ENCODE measurements around the gene LAMP2. TPM values are rescaled to one million over a fixed set of nuclear protein-coding genes. Genes with fewer than 3 reads are reported as not detected.
"Not testable (repeated sequence)": the region's sequence is repeated elsewhere in the genome, so short reads cannot be mapped to it uniquely, and the experiment has no call there.

The LAMP2 gene
- 73.4 TPM for total RNA-seq

DNA sequence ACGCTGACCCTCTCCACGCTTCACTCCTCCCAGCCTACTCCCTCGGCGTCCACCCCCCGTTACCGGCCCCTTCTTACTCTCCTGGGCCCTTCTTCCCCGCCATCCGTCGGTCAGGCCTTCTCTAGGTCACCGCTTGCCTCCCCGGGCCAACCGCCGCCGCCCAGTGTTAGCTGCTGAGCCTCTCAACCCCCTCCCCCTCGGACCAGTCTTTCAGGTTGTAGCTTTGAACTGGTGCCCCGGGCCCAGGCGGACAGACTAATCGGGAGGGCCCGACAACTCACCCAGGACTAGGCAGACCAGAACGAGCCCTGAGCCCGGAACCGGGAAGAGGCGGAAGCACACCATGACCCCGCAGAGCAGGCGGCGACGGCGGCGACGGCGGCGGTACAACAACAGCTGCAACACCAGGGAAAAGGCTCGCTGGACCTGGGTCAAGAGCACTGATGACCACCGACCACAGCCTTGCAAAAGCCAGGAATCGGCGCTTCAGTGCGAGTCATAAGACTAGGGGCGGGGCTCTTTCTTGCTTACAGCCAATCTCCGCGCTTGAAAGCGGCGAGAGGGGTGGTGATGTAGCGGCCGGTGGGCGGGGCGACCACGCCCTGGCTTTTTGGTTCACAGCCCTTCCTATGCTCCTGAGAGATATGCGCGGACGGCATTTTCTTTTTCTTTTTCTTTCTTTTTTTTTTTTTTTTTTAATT is at the start of gene LAMP2:
TSS of gene LAMP2 (minus strand) at position 472 of the 701 bp plus-strand sequence. CDS start at position 345, 127 bp downstream.
- peaks cover 35% of the 10 kb centered on the region for H3K4me1 ChIP-seq (ENCODE audit: insufficient read depth, low read length)
- no peaks in the 10 kb centered on the region for H3K27me3 ChIP-seq (ENCODE audit: insufficient read depth, low read length)
- no peaks in the 10 kb centered on the region for H3K9me3 ChIP-seq (ENCODE audit: low read depth, low read length)
- peak within 1 kb of the TSS; percentile 69 for H3K4me3 ChIP-seq (ENCODE audit: low read length)

DNA sequence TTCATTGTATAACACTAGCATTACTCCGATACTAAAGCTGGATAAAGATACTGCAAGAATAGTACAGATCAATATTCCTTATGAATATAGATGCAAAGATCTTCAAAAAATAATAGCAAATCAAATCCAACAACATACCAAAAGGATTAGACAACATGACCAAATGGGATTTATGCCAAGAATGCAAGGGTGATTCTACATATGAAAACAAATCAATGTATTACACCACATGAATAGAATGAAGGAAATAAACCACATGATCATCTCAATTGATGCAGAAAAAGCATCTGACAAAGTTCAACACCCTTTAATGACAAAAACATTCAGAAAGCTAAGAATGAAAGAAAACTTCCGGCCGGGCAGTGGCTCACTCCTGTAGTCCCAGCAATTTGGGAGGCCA is 48.8 kb upstream of the LAMP2 start:
- Histone ChIP-seq H3K4me1 (ENCODE audit: insufficient read depth, low read length) (no peaks in the 10 kb centered on the region), H3K9me3 (ENCODE audit: low read depth, low read length) (no peaks in the 10 kb centered on the region), H3K4me3 (ENCODE audit: low read length) (no peak overlapping the region)

DNA sequence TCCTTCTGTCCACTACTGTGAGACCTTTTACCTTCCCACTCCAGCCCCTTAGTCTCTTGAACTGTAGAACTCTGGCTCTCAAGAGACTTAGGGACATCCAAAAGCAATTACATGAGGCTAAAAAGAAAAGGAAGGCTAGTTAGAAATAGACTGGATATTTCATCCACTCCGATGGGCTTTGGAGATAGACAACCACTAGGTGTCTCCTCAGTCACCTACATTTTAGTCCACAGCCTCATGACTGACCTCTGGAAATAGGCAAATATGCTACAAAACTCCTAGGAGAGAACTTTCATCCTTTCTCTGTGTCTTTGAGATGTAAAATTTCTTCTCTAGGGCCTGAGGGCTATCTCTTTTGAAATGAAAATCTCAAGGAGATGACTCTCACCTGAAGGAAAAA is 45.1 kb upstream of the LAMP2 start:
- H3K9me3 ChIP-seq (ENCODE audit: low read depth, low read length): no peaks in the 10 kb centered on the region
- H3K4me3 ChIP-seq (ENCODE audit: low read length): no peak overlapping the region
- H3K4me1 ChIP-seq (ENCODE audit: insufficient read depth, low read length): no peaks in the 10 kb centered on the region
- H3K27me3 ChIP-seq (ENCODE audit: insufficient read depth, low read length): no peaks in the 10 kb centered on the region

More for the DNA sequence above, 48.8 kb upstream of the LAMP2 start:
- H3K27me3 ChIP-seq (ENCODE audit: insufficient read depth, low read length): no peaks in the 10 kb centered on the region

DNA sequence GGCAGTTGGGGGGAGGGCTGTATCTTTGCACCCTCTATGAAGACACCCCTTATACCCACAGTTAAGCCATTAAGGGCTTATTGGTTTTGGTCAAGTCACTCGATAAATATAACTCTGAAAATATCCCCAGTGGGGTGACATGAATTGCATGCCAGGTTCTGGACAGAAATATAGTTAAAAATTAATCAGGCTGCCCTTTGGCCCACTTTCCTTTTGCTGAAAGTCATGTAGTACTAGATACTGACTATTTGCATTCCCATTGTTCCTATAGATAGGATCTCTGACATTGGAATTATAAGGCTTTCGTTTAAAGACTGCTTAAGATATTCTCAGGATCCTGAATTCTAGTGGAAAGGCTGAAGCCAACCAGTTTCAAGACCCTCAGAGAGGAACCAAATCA is 43.5 kb upstream of the LAMP2 start:
- Histone ChIP-seq H3K27me3 (ENCODE audit: insufficient read depth, low read length) (no peaks in the 10 kb centered on the region), H3K4me1 (ENCODE audit: insufficient read depth, low read length) (no peaks in the 10 kb centered on the region), H3K9me3 (ENCODE audit: low read depth, low read length) (no peaks in the 10 kb centered on the region), H3K4me3 (ENCODE audit: low read length) (no peak overlapping the region)

GRCh38 chrX:120512222-120512621 is 43.1 kb upstream of the LAMP2 start:
- H3K4me3 ChIP-seq (ENCODE audit: low read length): no peak overlapping the region
- no peaks in the 10 kb centered on the region for H3K4me1 ChIP-seq (ENCODE audit: insufficient read depth, low read length)
- H3K27me3 ChIP-seq (ENCODE audit: insufficient read depth, low read length): no peaks in the 10 kb centered on the region

DNA sequence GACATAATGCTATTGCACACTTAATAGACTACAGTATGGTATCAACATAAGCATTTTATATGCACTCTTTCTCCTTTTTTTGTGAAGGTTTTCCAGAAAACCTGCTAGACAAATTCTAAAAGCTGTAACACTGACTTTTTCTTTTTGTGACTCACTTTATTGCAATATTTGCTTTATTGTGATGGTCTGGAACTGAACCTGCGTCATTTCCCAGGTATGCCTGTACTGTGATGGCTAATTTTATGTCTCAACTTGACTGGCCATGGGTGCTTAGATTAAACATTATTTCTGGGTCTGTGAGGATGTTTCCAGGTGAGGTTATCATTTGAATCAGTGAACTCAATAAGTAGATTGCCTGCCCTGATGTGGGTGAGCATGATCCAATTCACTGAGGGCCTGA is 35.5 kb upstream of the LAMP2 start:
- Histone ChIP-seq H3K4me1 (ENCODE audit: insufficient read depth, low read length) (no peaks in the 10 kb centered on the region), H3K4me3 (ENCODE audit: low read length) (no peak overlapping the region), H3K27me3 (ENCODE audit: insufficient read depth, low read length) (no peaks in the 10 kb centered on the region), H3K9me3 (ENCODE audit: low read depth, low read length) (no peaks in the 10 kb centered on the region)

More at GRCh38 chrX:120512222-120512621, 43.1 kb upstream of the LAMP2 start:
- H3K9me3 ChIP-seq (ENCODE audit: low read depth, low read length): no peaks in the 10 kb centered on the region

- Histone ChIP-seq H3K4me1 (ENCODE audit: insufficient read depth, low read length) (no peaks in the 10 kb centered on the region), H3K9me3 (ENCODE audit: low read depth, low read length) (no peaks in the 10 kb centered on the region), H3K4me3 (ENCODE audit: low read length) (no peak overlapping the region), H3K27me3 (ENCODE audit: insufficient read depth, low read length) (no peaks in the 10 kb centered on the region)
Observed at GRCh38 chrX:120499301-120500072, 30.4 kb upstream of the LAMP2 start.

GRCh38 chrX:120490119-120490518 is 21.0 kb upstream of the LAMP2 start:
- H3K9me3 ChIP-seq (ENCODE audit: low read depth, low read length); H3K4me3 ChIP-seq (ENCODE audit: low read length); H3K27me3 ChIP-seq (ENCODE audit: insufficient read depth, low read length): not testable (repeated sequence)
- peaks cover 19% of the 10 kb centered on the region for H3K4me1 ChIP-seq (ENCODE audit: insufficient read depth, low read length)

- Histone ChIP-seq H3K4me1 (ENCODE audit: insufficient read depth, low read length) (peaks cover 19% of the 10 kb centered on the region), H3K27me3 (ENCODE audit: insufficient read depth, low read length) (no peaks in the 10 kb centered on the region), H3K4me3 (ENCODE audit: low read length) (no peak overlapping the region), H3K9me3 (ENCODE audit: low read depth, low read length) (no peaks in the 10 kb centered on the region)
Observed at GRCh38 chrX:120486786-120487185, 17.7 kb upstream of the LAMP2 start.

DNA sequence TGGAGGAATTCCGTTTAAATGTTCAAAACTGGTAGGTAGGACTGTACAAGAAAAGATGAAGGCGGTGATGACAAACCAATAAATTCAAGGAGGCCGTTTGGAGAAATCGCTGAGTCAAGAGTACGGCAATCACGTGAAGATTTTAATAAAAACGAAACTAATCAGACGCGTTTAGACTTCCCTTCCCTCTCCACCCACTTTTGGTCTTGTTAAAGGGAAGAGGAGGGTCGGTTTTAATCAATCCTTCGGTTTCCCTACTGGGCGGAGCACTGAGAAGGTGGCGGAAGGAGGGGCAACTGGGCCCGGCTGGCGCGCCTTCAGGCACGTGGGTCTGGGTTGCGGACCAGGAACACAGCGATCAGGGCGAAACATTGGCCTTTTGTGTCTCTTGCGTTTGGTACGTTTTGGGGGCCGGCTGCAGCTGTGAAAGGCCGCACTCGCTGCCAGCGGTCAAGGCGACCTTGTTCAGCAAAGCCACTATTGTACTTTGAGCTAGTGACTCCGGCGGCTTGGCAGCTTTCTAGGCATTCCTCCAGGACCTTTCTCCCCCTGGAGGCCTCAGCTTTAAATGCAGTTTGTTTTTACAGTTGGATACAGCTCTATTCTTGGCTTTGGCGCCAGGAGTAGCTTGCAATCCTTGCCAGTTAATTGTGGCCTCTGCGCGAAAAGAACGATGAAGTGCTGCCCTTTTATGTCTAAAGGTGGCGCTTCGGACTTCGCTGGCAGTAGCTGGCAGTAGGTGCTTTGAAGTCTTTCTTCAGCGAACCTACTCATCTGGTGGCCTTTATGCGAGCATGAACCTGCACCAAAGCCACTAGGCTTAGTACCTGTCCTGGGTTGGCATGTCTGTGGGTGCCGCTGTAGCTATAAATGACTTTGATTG is 16.8 kb upstream of the LAMP2 start:
- H3K4me3 ChIP-seq (ENCODE audit: low read length): peak overlapping the region; percentile 56
- no peaks in the 10 kb centered on the region for H3K27me3 ChIP-seq (ENCODE audit: insufficient read depth, low read length)
- H3K4me1 ChIP-seq (ENCODE audit: insufficient read depth, low read length): peaks cover 19% of the 10 kb centered on the region
- no peaks in the 10 kb centered on the region for H3K9me3 ChIP-seq (ENCODE audit: low read depth, low read length)

DNA sequence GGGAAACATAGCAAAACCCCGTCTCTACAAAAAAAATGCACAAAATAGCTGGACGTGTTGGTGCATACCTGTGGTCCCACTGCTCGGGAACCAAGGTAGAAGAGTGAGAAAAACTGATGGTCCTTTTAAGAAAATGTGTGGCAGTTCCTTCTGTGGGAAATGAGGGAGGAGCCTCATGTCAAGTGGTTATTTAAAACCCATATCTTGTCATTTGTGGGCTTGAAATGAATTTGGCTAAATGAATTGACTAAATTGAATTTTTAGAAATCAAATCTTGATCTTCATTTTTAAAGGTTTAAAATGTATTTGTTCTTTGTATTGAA is 16.2 kb upstream of the LAMP2 start:
- peaks cover 19% of the 10 kb centered on the region for H3K4me1 ChIP-seq (ENCODE audit: insufficient read depth, low read length)
- H3K4me3 ChIP-seq (ENCODE audit: low read length): peak overlapping the region; percentile 56
- H3K9me3 ChIP-seq (ENCODE audit: low read depth, low read length): no peaks in the 10 kb centered on the region
- H3K27me3 ChIP-seq (ENCODE audit: insufficient read depth, low read length): no peaks in the 10 kb centered on the region

- Histone ChIP-seq H3K9me3 (ENCODE audit: low read depth, low read length) (no peaks in the 10 kb centered on the region), H3K27me3 (ENCODE audit: insufficient read depth, low read length) (no peaks in the 10 kb centered on the region), H3K4me1 (ENCODE audit: insufficient read depth, low read length) (no peaks in the 10 kb centered on the region), H3K4me3 (ENCODE audit: low read length) (no peak overlapping the region)
Observed at GRCh38 chrX:120477453-120477852, 8.4 kb upstream of the LAMP2 start.

GRCh38 chrX:120476714-120477113 is 7.6 kb upstream of the LAMP2 start:
- Histone ChIP-seq H3K27me3 (ENCODE audit: insufficient read depth, low read length) (no peaks in the 10 kb centered on the region), H3K9me3 (ENCODE audit: low read depth, low read length) (no peaks in the 10 kb centered on the region), H3K4me3 (ENCODE audit: low read length) (no peak overlapping the region), H3K4me1 (ENCODE audit: insufficient read depth, low read length) (no peaks in the 10 kb centered on the region)

GRCh38 chrX:120475447-120475846 is 6.4 kb upstream of the LAMP2 start:
- H3K9me3 ChIP-seq (ENCODE audit: low read depth, low read length); H3K4me3 ChIP-seq (ENCODE audit: low read length); H3K4me1 ChIP-seq (ENCODE audit: insufficient read depth, low read length); H3K27me3 ChIP-seq (ENCODE audit: insufficient read depth, low read length): not testable (repeated sequence)

GRCh38 chrX:120474085-120474484 is 5.0 kb upstream of the LAMP2 start:
- Histone ChIP-seq H3K9me3 (ENCODE audit: low read depth, low read length) (no peaks in the 10 kb centered on the region), H3K27me3 (ENCODE audit: insufficient read depth, low read length) (no peaks in the 10 kb centered on the region), H3K4me1 (ENCODE audit: insufficient read depth, low read length) (no peaks in the 10 kb centered on the region), H3K4me3 (ENCODE audit: low read length) (no peak overlapping the region)
